Measurements from ENCODE around the gene C20orf204. TPM values are rescaled to one million over a fixed set of nuclear protein-coding genes. Genes with fewer than 3 reads are reported as not detected.
"Not testable (repeated sequence)": the region's sequence is repeated elsewhere in the genome, so short reads cannot be mapped to it uniquely, and the experiment has no call there.

The C20orf204 gene
- total and polyA plus RNA-seq, 8 donors: 0.31 to 3.7 (median 0.79) TPM

GRCh38 chr20:64084685-64085152 lies 48.7 kb downstream of the C20orf204 start:
- intact Hi-C loops (cut with DNase I): no loop called here
- Histone ChIP-seq H3K27ac (no peak overlapping the region), H3K9me3 (no peaks in the 10 kb centered on the region), H3K4me3 (no peak overlapping the region), H3K36me3 (no peaks in the 10 kb centered on the region), H3K4me1 (peaks cover 0 to 5% (median 5%) of the 10 kb centered on the region in 3 donors), H3K27me3 (no peaks in the 10 kb centered on the region)
- DNase-seq (no peak), ATAC-seq (peak in 2 of 4 donors; percentile 14 to 23), FAIRE-seq (no peak)
- TF ChIP-seq CTCF (IDR thresholded peaks at IDR 0.05): no peak
- 5 to 9% methylated on average over 22 to 23 of the region's 23 CpGs for WGBS, 2 donors

DNA sequence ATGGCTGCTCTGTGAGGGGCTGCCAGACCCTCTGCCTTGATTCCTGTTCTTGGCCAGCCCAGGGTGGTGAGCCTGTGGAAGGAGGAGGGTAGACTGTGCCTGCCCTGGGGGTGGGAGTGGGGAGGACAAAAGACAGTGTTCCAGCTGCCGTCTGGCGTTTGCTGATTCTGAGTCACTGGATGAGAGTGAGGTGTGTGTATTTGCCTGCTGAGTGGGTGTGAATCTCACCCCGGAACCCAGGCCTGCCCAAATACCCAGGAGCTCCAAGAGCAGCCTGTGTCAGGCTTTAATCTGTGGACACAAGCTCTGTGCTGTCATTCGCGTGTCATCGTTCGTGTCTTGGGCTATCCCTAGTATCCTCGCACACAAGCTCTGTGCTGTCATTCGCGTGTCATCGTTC lies 50.8 kb downstream of the C20orf204 start:
- peaks cover 0 to 5% (median 5%) of the 10 kb centered on the region in 3 donors for H3K4me1 ChIP-seq
- FAIRE-seq (no peak), DNase-seq (no peak), ATAC-seq (no peak)
- H3K4me3 ChIP-seq: no peak overlapping the region
- intact Hi-C loops (cut with DNase I): no loop called here
- H3K36me3 ChIP-seq: no peaks in the 10 kb centered on the region
- WGBS, 2 donors: 87 to 88% methylated on average over 8 to 10 of the region's 11 CpGs
- TF ChIP-seq CTCF (IDR thresholded peaks at IDR 0.05): no peak
- no peaks in the 10 kb centered on the region for H3K9me3 ChIP-seq
- H3K27me3 ChIP-seq: no peaks in the 10 kb centered on the region
- H3K27ac ChIP-seq: no peak overlapping the region

GRCh38 chr20:64087226-64087825 lies 51.3 kb downstream of the C20orf204 start:
- intact Hi-C loops (cut with DNase I); H3K27me3 ChIP-seq; H3K27ac ChIP-seq; FAIRE-seq; DNase-seq; H3K4me3 ChIP-seq; H3K9me3 ChIP-seq; H3K36me3 ChIP-seq; H3K4me1 ChIP-seq; ATAC-seq: not testable (repeated sequence)
- 84 to 88% methylated on average over 6 of the region's 36 CpGs for WGBS, 2 donors

DNA sequence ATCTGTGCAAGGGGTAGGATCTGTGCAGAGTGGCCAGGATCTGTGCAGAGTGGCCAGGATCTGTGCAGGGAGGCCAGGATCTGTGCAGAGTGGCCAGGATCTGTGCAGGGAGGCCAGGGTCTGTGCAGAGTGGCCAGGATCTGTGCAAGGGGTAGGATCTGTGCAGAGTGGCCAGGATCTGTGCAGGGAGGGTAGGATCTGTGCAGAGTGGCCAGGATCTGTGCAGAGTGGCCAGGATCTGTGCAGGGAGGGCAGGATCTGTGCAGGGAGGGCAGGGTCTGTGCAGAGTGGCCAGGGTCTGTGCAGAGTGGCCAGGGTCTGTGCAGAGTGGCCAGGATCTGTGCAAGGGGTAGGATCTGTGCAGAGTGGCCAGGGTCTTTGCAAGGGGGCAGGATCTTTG lies 52.6 kb downstream of the C20orf204 start:
- intact Hi-C loops (cut with DNase I); FAIRE-seq: not testable (repeated sequence)

More for the DNA sequence above, 52.6 kb downstream of the C20orf204 start:
- not testable (repeated sequence) for DNase-seq, ATAC-seq, H3K36me3 ChIP-seq, H3K4me3 ChIP-seq, H3K27me3 ChIP-seq, H3K27ac ChIP-seq, H3K9me3 ChIP-seq, H3K4me1 ChIP-seq

Small RNA genes lying within 50 kb of the gene (microRNA-seq; reads per million reads assigned to microRNA genes)
- gene MIR6813: 0.29 to 0.39 reads per million in 2 donors

Other genes starting within 250 kb of the C20orf204 start
- gene ZBTB46, start 204.9 kb upstream of the C20orf204 start, total RNA-seq: 1 to 10 TPM; 2.2 to 7.4 (median 3.0) TPM
- gene ZBTB46, start 204.9 kb upstream of the C20orf204 start, polyA plus RNA-seq: 1 to 10 TPM; 2.8 to 3.6 TPM
- not detected for gene ABHD16B, start 174.7 kb upstream of the C20orf204 start, total RNA-seq
- under 1 TPM; 0.12 to 0.53 TPM for gene ABHD16B, start 174.7 kb upstream of the C20orf204 start, polyA plus RNA-seq
- 10 to 100 TPM; 16.3 to 35.0 (median 22.3) TPM for gene TPD52L2, start 170.9 kb upstream of the C20orf204 start, total RNA-seq
- 10 to 100 TPM; 33.8 to 47.3 TPM for gene TPD52L2, start 170.9 kb upstream of the C20orf204 start, polyA plus RNA-seq
- gene DNAJC5, start 141.1 kb upstream of the C20orf204 start, total RNA-seq: 10 to 100 TPM; 25.0 to 31.5 (median 29.2) TPM
- gene DNAJC5, start 141.1 kb upstream of the C20orf204 start, polyA plus RNA-seq: 10 to 100 TPM; 20.1 to 23.3 TPM
- 10 to 100 TPM; 13.9 to 23.1 (median 17.2) TPM for gene UCKL1, start 79.8 kb upstream of the C20orf204 start, total RNA-seq
- gene UCKL1, start 79.8 kb upstream of the C20orf204 start, polyA plus RNA-seq: 10 to 100 TPM; 67.8 to 84.7 TPM
- 10 to 100 TPM in 3 of 6 donors, 1 to 10 TPM in 3; 8.5 to 12.8 (median 9.8) TPM for gene ZNF512B, start 66.3 kb upstream of the C20orf204 start, total RNA-seq
- 10 to 100 TPM; 12.8 to 22.0 TPM for gene ZNF512B, start 66.3 kb upstream of the C20orf204 start, polyA plus RNA-seq
- gene SAMD10, start 56.5 kb upstream of the C20orf204 start, total RNA-seq: 1 to 10 TPM; 1.3 to 5.2 (median 3.1) TPM
- gene SAMD10, start 56.5 kb upstream of the C20orf204 start, polyA plus RNA-seq: 1 to 10 TPM; 5.6 to 7.3 TPM
- gene PRPF6, start 55.0 kb upstream of the C20orf204 start, total RNA-seq: 10 to 100 TPM; 27.2 to 39.4 (median 32.2) TPM
- 10 to 100 TPM; 35.7 to 49.2 TPM for gene PRPF6, start 55.0 kb upstream of the C20orf204 start, polyA plus RNA-seq
- gene SOX18, start 13.5 kb downstream of the C20orf204 start, total RNA-seq: 1 to 10 TPM; 3.7 to 9.1 (median 5.2) TPM
- gene SOX18, start 13.5 kb downstream of the C20orf204 start, polyA plus RNA-seq: 1 to 10 TPM; 6.1 to 6.4 TPM
- gene TCEA2, start 27.0 kb downstream of the C20orf204 start, total RNA-seq: 10 to 100 TPM; 11.6 to 24.5 (median 13.9) TPM
- 10 to 100 TPM; 35.7 to 52.9 TPM for gene TCEA2, start 27.0 kb downstream of the C20orf204 start, polyA plus RNA-seq
- 10 to 100 TPM in 1 of 6 donors, 1 to 10 TPM in 5; 3.2 to 11.9 (median 4.1) TPM for gene RGS19, start 43.3 kb downstream of the C20orf204 start, total RNA-seq
- 1 to 10 TPM; 7.5 to 8.9 TPM for gene RGS19, start 43.3 kb downstream of the C20orf204 start, polyA plus RNA-seq
- gene OPRL1, start 43.9 kb downstream of the C20orf204 start, total RNA-seq: 1 to 10 TPM in 3 of 6 donors, under 1 TPM in 3; 0.25 to 2.2 (median 1.1) TPM
- under 1 TPM; 0.49 to 0.94 TPM for gene OPRL1, start 43.9 kb downstream of the C20orf204 start, polyA plus RNA-seq
- gene LKAAEAR1, start 48.2 kb downstream of the C20orf204 start, total RNA-seq: under 1 TPM in 2 of 6 donors, not detected in 4; 0.22 to 0.24 TPM
- gene LKAAEAR1, start 48.2 kb downstream of the C20orf204 start, polyA plus RNA-seq: not detected
- not detected for gene NPBWR2, start 71.4 kb downstream of the C20orf204 start, total RNA-seq
- not detected for gene NPBWR2, start 71.4 kb downstream of the C20orf204 start, polyA plus RNA-seq
- under 1 TPM; 0.13 to 0.67 (median 0.37) TPM for gene MYT1, start 128.3 kb downstream of the C20orf204 start, total RNA-seq
- gene MYT1, start 128.3 kb downstream of the C20orf204 start, polyA plus RNA-seq: 1 to 10 TPM in 1 of 2 donors, under 1 TPM in 1; 0.76 to 5.1 TPM
- gene PCMTD2, start 219.6 kb downstream of the C20orf204 start, total RNA-seq: 10 to 100 TPM; 11.8 to 36.2 (median 24.0) TPM
- 10 to 100 TPM; 22.2 to 36.8 TPM for gene PCMTD2, start 219.6 kb downstream of the C20orf204 start, polyA plus RNA-seq

Measured in pancreas (tissue), 10 donors.